DMS79 (cell line): ENCODE measurements around the gene EDN2.

ENCODE experiments used
- DNase-seq: peaks from one replicate; lab custom pipeline; 2025; lab: John Stamatoyannopoulos, UW

EDN2 gene

GRCh38 chr1:41517062-41517438, 32.6 kb upstream of the EDN2 start:
- no peak for DNase-seq

GRCh38 chr1:41516168-41517061, 31.9 kb upstream of the EDN2 start:
- DNase-seq: peak; percentile 61

- no peak for DNase-seq
These were observed 31.3 kb upstream of the EDN2 start for GRCh38 chr1:41515778-41516167.

GRCh38 chr1:41515131-41515678, 30.7 kb upstream of the EDN2 start:
- DNase-seq: no peak

- DNase-seq: no peak
These were observed 29.9 kb upstream of the EDN2 start for GRCh38 chr1:41514381-41514780.

GRCh38 chr1:41513383-41513735, 28.9 kb upstream of the EDN2 start:
- no peak for DNase-seq

GRCh38 chr1:41512701-41513382, 28.4 kb upstream of the EDN2 start:
- DNase-seq: no peak

GRCh38 chr1:41511239-41511540, 26.7 kb upstream of the EDN2 start:
- no peak for DNase-seq

GRCh38 chr1:41510531-41511238, 26.2 kb upstream of the EDN2 start:
- DNase-seq: no peak

GRCh38 chr1:41509270-41509671, 24.8 kb upstream of the EDN2 start:
- no peak for DNase-seq

- DNase-seq: no peak
These were observed 23.8 kb upstream of the EDN2 start for GRCh38 chr1:41508290-41508689.

GRCh38 chr1:41507836-41508235, 23.4 kb upstream of the EDN2 start:
- DNase-seq: no peak

GRCh38 chr1:41507110-41507720, 22.7 kb upstream of the EDN2 start:
- DNase-seq: no peak

GRCh38 chr1:41504114-41505035, 19.9 kb upstream of the EDN2 start:
- DNase-seq: peak; percentile 52

- no peak for DNase-seq
These were observed 19.1 kb upstream of the EDN2 start for GRCh38 chr1:41503538-41504113.

- DNase-seq: no peak
These were observed 18.4 kb upstream of the EDN2 start for GRCh38 chr1:41502912-41503311.

- DNase-seq: no peak
These were observed 17.1 kb upstream of the EDN2 start for GRCh38 chr1:41501581-41501980.

- DNase-seq: no peak
These were observed 16.5 kb upstream of the EDN2 start for GRCh38 chr1:41500781-41501518.

GRCh38 chr1:41500378-41500777, 15.9 kb upstream of the EDN2 start:
- DNase-seq: no peak

GRCh38 chr1:41499591-41499990, 15.1 kb upstream of the EDN2 start:
- no peak for DNase-seq
